Panc1 (cell line): ENCODE results near the gene ABHD15.
A peak's percentile ranks its signal among the peaks of the same experiment; 100 is the strongest.

Experiments
- POLR2AphosphoS5 ChIP-seq: IDR thresholded peaks from 2 replicates; pipeline ENCODE4 v1.6.1; 2012; ENCODE audit warnings: mild to moderate bottlenecking, low read depth, low read length, moderate library complexity
- SIN3A ChIP-seq: IDR thresholded peaks from 2 replicates; pipeline ENCODE4 v1.6.1; 2012; ENCODE audit warnings: low read depth, mild to moderate bottlenecking, low read length, moderate library complexity, borderline replicate concordance; ENCODE audit not compliant: insufficient read depth
- TCF7L2 ChIP-seq: IDR thresholded peaks from 2 replicates; pipeline ENCODE4 v1.6.1; 2011; ENCODE audit warnings: mild to moderate bottlenecking, low read depth, low read length, inconsistent platforms
- TF ChIP-seq, protein P1 (sequence below): fragments of 450-650 bp; IDR thresholded peaks from 2 replicates; pipeline ENCODE4 v1.5.1; 2017; ENCODE audit warnings: mild to moderate bottlenecking
- TF ChIP-seq, protein P2 (sequence below), 2 experiments: IDR thresholded peaks; 2 replicates each; pipeline ENCODE4 v1.6.1; 2011 to 2012; ENCODE audit warnings: low read depth in 2 of 2, control low read depth in 1 of 2, low read length in 1 of 2, mild to moderate bottlenecking in 1 of 2, moderate library complexity in 1 of 2; ENCODE audit not compliant: insufficient read depth in 1 of 2

DNA sequence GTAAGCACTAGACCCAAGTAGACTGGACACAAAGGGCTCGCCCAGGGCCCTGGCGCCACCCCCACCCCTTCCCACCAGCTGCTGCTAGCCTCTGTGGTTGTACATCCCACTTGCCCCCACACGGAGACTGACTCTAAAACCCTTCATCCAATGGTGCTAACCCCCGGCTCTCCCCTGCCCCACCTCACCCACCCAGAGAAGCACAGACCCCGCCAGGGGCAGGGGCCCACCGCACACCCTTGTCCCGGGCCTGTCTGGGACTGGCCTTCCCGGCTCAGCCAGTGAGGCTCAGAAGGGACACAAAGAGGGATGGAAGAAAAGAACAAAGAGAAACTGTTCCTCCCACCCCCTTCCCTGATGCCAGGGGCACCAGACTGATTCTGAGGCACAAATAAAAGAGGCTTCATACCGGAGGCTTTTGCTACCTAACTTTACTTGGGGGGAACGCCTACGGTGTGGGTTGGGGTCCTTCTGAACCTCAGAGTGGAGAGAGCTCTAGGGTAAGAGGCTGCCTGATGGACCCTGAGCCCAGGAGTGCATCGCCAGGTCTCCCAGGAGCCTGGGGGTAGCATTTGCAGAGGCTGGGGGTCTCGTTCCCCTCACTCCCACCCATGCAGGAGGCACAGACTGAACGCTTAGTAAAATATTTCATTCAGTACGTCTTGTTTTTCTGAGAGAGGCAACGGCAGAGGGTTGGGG lies 47.7 kb upstream of the ABHD15 start:
- TF ChIP-seq, protein P1, sequence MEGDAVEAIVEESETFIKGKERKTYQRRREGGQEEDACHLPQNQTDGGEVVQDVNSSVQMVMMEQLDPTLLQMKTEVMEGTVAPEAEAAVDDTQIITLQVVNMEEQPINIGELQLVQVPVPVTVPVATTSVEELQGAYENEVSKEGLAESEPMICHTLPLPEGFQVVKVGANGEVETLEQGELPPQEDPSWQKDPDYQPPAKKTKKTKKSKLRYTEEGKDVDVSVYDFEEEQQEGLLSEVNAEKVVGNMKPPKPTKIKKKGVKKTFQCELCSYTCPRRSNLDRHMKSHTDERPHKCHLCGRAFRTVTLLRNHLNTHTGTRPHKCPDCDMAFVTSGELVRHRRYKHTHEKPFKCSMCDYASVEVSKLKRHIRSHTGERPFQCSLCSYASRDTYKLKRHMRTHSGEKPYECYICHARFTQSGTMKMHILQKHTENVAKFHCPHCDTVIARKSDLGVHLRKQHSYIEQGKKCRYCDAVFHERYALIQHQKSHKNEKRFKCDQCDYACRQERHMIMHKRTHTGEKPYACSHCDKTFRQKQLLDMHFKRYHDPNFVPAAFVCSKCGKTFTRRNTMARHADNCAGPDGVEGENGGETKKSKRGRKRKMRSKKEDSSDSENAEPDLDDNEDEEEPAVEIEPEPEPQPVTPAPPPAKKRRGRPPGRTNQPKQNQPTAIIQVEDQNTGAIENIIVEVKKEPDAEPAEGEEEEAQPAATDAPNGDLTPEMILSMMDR = no peak
- TF ChIP-seq POLR2AphosphoS5 = peak; percentile 2; the same call in 1 of the 2 replicates
- TF ChIP-seq, protein P2, sequence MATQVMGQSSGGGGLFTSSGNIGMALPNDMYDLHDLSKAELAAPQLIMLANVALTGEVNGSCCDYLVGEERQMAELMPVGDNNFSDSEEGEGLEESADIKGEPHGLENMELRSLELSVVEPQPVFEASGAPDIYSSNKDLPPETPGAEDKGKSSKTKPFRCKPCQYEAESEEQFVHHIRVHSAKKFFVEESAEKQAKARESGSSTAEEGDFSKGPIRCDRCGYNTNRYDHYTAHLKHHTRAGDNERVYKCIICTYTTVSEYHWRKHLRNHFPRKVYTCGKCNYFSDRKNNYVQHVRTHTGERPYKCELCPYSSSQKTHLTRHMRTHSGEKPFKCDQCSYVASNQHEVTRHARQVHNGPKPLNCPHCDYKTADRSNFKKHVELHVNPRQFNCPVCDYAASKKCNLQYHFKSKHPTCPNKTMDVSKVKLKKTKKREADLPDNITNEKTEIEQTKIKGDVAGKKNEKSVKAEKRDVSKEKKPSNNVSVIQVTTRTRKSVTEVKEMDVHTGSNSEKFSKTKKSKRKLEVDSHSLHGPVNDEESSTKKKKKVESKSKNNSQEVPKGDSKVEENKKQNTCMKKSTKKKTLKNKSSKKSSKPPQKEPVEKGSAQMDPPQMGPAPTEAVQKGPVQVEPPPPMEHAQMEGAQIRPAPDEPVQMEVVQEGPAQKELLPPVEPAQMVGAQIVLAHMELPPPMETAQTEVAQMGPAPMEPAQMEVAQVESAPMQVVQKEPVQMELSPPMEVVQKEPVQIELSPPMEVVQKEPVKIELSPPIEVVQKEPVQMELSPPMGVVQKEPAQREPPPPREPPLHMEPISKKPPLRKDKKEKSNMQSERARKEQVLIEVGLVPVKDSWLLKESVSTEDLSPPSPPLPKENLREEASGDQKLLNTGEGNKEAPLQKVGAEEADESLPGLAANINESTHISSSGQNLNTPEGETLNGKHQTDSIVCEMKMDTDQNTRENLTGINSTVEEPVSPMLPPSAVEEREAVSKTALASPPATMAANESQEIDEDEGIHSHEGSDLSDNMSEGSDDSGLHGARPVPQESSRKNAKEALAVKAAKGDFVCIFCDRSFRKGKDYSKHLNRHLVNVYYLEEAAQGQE (IDR thresholded peaks at IDR 0.05; ENCODE audit: insufficient read depth in 1 of 2, low read depth in 2 of 2, low read length in 1 of 2) = no peak
- no peak for TF ChIP-seq TCF7L2
- TF ChIP-seq SIN3A = no peak
